HG03469 (cell line): ENCODE data around the gene KDM4B.

Experiments
- ATAC-seq: cut with Tn5 transposase; IDR thresholded peaks from one replicate; pipeline ENCODE4 v1.9.1; 2021; ENCODE audit warnings: mild to moderate bottlenecking, moderate library complexity, moderate number of reproducible peaks; ENCODE audit not compliant: unreplicated experiment

The KDM4B gene

DNA sequence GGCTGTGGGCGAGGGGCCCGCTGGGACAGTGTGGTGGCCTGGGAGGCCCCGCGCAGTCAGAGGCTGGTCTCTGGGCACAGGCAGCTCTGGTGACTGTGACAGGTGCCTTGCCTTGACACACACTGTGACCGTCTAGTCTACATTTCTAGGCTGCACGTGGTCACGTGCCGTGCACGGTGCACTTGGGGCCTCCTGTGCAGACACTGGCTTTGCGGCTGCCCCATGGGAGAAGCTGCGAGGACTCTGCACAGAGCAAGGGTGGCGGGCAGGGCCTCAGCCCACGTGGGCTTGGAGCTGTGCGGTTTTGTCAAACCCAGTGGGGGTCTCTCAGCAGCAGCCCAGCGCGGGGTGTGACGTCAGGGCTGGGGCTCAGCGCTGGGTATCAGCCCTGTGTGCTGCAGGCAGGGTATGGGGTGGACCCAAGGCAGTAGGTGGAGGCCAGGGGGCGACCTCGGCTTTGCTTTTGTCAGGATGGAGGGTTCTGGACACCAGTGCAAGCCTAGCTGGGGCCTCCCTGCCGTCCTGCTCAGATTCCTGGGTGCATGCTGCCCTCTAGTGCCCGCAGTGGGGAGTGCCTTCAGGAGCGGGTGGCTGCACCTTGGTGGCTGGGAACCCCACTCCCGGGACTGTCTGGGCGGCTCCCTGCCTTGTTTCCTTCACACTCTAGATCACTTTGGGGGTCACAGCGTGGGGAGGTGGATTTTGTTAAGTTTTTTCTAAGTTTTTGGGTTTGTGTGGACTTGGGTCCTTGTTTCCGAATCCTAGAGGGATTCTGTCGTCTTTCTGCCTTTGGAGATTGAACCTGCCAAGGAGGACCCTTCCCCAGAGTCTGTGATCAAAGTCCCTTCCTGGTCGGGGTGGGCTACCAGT lies 62.6 kb downstream of the KDM4B start:
- no peak for ATAC-seq

DNA sequence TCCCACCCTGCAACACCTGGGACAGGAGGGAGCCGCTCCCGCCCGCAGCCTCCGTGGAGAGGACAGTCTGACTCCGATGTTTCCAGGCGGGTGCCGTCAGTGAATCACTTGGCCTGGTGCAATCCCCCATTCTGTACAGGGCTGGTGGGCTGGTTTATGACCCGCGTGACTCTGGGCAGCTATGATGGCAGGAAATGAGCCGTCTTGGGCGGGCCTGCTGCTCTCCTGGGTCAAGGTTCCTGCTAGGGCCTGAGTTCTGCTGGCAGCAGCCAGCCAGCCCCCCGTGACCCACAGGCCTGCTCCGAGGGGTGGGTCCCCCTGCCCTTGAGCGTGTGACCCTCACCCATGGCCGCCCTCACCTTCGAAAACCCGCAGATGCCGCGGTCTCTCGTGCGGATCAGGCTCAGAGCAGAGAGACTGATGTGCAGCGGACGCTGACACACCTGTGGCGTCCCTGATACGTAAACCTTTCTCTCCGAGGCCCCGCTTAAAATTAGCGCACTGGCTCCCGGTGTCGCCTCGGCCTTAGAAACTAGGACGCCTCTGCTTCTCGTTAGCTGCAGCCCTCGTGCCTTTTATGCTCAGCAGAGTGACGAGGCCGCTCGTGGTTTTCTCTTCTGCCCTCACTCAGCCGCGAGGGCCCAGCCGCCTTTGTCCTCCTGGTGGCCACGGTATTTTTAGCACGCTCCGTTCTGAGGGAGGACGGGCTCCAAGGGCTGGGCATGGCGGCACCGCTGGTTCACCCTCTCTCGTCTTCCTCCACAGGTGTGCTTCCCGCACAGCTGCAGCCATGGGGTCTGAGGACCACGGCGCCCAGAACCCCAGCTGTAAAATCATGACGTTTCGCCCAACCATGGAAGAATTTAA lies 63.4 kb downstream of the KDM4B start:
- ATAC-seq, result no peak

DNA sequence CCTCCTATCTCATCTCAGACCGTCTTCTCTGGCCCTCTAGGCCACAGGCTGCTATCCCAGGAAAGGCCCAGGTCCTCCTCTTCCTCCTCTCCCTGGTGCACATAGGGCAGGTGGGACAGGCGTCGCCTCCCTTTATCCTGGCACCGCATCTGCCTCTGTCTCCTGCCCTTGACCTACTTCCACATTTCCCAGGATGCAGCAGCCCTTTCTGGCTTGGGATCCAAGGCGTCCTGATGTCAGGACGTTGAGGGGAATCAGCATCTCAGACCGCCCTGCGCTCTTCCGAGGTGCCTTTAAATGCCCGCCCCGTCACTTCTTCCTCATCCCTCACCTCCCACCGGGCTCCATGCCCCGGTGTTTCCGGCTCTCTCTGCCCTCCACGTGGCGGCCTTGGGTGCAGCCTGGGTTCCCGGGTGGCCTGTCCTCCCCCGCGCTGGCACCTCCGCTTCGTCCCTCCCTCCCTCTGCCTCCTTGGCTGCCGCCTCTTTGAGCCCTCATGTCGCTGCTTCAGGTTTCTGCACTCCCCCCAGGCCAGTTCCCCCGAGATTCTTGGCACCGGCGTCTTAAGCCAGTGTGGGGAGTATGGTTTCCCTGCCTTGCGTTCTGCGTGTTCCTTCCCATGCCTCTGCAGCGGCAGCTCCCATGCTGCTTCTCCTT lies 66.3 kb downstream of the KDM4B start:
- no peak for ATAC-seq

DNA sequence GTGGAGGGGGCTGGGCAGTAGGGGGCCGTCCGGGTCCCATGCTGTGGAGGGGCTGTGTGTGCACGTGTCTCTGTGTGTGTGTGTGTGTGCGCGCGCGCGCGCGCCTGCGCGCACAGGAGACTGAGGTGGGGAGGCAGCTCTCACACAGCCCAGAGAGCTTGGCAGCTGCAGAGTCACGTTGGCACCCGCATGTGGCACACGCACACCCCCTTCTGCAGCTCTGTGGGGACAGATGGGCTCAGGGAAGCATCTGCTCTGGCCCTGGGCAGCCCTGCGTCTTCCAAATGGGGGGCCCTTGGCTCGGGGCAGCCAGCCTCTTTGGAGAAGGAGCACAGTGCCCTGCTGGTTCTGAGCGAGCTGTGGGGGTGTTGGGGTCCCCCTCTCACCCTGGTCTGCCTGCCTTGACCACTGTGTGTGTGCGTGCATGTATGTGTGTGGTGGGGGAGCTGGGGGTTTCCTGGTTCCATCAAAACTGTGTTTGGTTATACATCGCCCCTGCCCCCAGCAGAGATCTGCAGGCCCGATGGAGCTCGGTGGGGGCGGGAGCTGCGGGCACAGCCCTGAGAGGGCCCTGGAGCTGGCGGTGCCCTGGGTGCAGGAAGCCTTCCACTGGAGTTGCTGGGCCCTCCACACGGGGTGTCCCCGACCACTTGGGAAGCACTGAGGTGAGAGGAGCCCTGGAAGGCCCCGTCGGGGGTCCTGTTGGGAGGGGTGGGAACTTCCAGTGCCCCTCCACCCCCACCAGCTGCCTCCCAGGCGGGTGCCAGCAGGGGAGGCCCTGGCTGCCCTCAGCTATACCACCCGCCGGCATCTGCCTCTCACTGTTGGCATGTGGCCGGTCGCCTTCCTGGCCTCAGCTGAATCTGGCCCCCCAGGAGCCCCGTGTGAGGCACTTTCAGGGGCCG lies 67.1 kb downstream of the KDM4B start:
- no peak for ATAC-seq

DNA sequence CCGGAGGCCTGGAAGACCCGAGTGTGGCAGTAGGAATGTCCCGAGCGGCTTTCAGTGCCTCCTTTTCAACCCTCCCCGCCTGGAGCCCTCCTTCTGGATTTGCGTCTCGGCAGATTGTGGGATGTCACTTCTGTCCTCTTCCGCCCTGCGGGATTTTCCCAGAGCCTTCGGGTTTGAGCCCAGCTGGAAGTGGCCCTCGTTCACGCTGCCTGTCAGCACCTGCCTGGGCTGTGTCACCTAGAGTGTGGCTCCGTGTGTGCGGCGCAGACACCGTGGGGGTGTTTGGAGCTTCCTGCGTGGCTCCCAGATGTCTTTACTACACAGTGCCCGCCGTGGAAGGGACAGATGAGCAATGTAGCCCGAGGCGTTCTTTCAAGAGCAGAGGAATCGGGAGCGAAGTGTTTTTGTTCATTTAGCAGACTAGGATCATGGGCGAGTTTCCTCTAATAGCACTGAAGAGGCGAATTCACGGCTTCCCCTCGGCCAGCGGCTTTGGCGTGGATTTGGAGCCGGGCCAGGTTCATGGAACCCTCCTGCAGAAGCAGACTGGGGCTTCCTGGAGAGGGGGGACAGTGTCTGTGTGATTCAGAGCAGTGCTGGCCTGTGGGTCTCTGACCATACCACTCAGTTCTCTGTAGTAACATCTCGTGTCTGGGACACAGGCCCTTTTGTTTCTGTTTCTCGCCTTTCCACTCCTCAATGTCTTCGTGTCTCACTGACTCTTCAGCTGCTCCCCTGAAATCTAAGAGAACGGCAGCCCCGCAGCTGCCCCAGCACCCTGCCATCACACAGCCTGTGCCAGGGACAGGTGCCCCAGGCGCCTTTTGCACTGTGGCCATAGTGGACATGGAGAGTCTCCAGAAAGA lies 68.0 kb downstream of the KDM4B start:
- ATAC-seq, result no peak

DNA sequence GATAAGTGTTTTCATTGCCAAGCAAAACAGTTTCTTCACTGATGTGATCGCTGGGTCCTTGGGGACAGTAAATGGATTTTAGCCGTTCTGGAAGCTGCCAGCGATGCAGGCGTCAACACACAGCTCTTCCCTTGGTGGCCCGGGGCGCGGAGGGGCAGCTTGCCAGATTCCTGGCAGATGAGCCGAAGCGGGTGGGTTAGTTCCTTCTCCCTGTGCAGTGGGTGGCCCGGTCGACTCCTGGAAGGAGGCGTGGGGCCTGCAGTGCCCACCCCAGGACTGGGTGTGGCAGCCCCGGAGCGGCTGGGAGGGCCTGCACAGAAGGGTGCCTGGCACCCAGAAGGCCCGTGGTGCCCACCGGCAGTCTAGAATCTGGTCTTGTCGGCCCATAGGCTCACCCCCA lies 69.0 kb downstream of the KDM4B start:
- no peak for ATAC-seq

DNA sequence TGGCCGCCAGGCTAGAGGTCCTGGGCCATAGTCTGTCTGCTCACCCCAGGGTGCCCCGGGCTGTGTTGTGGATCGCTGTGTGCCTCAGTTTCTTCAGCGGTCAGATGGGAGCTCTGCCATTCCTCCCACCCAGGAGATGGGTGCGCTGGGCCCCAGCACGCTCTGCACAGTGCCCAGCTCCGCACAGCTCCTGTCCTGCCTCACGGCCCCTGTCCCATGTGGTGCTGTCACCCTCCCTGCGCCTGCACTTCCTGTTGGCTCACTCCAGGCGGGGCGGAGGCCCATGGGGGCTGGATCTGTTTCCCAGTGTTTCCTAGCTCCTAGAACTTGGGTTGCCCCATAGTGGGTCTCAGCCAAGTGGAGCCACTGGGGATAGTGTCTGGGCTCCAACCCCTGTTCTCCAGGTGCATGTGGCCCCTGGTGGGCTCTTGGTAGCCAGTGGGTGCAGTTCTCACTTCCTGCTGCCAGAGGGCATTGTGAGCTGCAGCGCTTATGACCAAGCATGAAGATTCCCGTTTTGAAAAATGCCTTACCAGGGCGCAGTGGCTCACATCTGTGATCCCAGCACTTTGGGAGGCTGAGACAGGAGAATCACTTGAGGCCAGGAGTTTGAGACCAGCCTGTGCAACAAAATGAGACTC lies 69.8 kb downstream of the KDM4B start:
- ATAC-seq, result no peak

DNA sequence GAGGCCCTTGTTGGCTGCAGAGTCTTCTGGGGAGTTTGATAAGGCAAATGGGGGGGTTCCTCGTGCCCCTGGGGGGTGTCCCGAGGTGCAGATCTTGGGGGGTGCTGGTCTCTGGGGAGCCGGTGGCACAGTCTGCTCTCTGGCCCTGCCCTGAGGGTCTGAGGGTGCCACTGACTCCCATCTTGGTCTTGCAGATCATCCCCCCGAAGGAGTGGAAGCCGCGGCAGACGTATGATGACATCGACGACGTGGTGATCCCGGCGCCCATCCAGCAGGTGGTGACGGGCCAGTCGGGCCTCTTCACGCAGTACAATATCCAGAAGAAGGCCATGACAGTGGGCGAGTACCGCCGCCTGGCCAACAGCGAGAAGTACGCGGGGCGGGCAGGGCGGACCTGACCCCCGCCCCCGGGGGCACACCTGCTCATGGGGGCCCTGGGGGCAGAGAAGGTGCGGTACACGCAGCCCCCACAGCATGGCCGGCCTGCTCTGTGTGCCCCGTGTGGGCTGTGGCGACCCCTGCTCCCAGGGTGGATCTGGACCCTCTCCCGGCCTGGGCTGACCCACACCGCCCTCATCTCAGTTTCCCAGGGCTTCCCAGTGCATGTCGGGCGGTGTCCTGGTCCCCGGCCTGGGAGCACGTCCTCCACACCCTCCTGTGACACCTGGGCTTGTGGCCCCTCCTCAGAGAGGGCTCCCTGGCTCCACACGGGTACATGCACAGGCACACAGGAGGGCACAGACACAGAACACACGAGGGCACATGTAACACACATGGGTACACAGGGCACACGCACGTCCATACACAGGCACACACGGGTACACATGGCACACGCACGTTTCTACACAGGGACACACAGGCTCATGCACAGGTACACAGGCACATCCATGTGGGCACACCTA lies 71.0 kb downstream of the KDM4B start:
- no peak for ATAC-seq

DNA sequence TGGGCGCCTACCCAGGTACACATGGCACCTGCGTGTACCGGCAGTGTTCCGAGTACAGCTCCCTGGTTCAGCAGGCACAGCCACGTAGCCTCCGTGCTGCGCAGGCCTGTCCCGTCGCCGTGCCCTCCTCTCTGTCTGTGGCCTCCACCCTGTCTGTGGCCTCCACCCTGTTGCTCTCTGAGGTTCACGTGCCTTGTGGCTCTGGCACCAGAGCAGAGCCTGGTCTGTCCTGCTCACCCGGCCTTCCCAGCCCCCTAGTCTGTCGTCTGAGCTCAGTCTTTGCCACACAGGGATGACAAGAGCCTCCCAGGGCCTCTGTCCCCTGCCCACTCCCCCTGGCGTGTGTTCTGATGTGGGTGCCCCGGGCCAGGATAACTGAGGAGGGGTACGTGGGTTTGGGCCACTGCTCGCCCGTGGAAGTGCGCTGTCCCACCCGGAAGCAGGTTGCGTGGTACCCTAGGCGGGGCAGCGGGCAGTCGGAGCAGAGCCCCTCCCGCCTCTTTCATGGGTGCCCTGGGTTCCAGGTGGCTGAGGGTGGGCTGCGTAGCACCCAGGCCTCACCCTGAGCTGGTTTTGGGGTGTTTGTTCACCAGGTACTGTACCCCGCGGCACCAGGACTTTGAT lies 71.7 kb downstream of the KDM4B start:
- no peak for ATAC-seq

DNA sequence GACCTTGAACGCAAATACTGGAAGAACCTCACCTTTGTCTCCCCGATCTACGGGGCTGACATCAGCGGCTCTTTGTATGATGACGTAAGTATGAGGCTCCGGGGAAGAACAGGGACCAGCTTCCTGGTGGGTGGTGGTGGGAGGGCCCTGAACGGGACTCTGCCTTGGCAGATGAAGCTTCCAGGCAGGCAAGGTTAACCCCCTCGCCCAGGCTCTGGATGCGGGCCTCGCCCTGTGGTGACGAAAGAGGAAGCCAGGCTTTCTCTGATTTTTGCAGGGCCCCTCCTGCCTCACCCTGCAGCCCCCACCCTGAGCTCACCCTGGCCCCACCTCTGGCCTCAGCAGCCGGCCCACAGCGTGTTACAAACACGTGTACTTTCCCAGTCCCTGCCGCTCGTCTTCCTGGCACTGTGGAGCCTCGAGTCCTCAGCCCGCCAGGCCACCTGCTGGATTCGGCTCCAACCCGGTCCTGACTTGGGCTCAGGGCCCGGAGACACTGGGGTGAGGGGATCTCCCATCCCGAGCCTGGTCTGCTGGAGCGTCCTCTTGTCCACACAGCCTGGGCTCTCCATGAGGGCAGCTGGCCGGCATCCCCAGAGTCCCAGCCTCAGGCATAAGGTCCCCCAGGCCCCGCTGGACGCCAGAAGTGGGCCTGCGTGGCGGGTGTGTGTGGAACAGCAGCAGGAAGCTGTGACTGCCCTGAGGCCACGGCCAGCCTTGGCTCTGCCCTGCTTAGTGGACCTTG lies 72.4 kb downstream of the KDM4B start:
- no peak for ATAC-seq

DNA sequence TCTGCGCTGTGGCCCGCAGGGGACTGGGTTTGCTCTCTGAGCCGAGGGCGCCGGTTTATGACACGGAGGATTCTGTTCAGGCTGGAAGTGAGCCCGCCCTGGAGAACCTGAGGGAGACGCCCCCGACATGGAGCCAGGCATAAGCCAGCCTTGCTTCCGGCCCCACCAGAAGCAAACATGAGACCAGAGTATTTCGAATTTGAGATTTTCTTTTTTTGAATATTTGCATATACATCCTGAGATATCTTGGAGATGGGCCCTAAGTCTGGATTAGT lies 72.9 kb downstream of the KDM4B start:
- ATAC-seq, result no peak

DNA sequence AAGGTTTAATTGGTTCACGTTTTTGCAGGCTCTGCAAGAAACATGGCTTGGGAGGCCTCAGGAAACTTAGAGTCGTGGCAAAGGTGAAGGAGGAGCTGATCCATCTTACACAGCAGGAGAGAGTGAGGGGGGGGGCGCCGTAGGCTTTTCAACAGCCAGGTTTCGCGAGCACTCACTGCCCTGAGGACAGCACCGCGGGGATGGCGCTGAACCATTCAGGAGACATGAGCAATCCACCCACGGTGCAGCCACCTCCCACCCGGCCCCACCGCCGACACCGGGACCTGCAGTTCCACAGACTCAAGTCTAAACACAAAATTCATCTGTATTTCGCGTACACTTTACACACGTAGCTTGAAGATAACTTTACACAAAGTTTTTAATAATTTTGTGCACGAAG lies 73.6 kb downstream of the KDM4B start:
- ATAC-seq, result no peak

DNA sequence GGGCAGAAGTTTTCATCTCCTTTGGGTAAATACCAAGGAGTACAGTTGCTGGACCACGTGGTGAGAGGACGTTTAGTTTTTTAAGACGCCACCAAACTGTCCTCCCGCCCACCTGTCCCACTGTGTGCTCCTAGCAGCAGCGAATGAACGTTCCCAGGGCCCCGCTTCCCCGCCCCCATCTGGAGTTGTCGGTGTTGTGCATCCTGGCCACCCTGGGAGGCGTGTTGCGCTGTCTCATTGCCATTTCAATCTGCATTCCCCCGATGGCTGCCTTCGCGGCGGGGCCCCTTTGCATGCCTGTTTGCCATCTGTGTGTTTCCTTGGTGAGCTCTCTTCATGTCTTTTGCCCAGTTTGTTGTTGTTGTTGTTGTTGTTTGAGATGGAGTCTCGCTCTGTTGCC lies 76.1 kb downstream of the KDM4B start:
- ATAC-seq, result no peak

DNA sequence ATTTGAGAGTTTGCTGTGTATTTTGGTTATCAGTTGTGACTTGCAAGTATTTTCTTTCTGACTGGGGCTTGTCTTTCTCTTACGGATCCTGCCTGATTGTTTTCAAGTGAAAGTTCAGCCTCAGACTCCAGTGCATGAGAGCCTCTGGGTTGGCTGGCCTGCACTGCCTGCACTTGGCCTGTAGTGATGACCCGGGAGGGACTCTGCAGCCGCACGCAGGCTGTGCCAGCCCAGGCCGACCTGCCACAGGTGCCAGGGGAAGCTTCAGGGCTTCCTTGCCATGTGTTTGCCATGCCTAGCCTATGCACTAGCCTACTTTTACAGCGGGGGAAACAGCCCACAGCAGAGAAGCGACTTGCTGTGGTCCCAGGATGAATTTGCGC lies 77.0 kb downstream of the KDM4B start:
- ATAC-seq, result no peak

DNA sequence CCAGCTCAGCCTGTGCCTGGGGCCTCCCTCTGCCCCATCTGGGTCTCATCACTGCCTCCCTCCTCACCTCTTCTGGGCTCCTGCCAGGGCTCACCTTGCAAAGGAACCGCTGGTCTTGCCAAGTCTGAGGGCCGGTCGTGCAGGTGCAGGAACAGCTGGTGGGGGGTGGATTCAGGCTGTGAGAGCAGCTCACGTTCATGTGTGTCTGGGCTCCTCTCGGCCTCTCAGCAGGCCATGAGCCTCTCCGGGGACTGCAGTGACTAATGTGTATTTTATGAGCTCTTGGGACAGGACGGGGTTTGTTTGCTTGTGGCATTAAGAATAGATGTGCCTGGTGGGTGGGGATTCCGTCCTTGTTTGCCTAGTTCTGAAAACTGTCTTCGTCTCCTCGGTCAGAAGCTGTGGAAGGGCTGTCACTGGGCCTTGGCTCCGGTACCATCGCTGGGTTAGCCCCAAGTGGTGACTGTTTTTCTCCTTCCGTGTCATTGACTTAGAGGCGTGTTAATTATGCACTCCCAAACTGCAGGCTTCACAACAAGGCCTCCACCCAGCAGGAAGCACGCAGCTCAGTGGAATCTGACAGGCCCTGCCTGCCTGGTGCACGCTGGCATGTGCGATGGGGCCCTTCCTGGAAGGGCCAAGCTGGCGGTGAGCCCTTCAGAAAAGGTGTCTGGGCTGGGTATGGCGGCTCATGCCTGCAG lies 77.6 kb downstream of the KDM4B start:
- ATAC-seq, result no peak

DNA sequence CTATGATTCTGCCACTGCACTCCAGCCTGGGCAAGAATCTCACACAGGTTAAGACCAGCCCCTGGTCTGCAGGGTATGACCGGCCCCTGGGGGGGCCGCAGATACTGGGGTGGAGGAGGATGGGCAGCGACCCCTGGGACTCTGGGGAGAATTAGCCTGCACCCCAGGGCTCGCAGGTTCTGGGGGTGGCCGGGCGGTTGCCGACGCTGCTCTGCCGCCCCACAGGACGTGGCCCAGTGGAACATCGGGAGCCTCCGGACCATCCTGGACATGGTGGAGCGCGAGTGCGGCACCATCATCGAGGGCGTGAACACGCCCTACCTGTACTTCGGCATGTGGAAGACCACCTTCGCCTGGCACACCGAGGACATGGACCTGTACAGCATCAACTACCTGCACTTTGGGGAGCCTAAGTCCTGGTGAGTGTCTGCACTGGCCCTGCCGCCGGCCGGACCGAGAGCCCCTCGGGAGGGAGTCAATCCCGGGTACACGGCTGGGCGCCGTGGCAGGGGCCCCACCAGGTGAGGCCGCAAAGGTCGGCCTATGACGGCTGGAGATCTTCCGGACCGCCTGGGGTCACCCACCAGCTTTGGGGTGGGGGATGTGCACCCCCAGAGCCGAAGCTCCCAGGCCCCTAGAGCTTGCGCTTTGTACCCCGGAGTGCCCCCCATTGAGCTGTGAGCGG lies 78.5 kb downstream of the KDM4B start:
- ATAC-seq, result no peak
